NCI-H1694 (cell line): ENCODE measurements around the gene KLF18.
"Not testable (repeated sequence)": the region's sequence is repeated elsewhere in the genome, so short reads cannot be mapped to it uniquely, and the experiment has no call there.

Source experiments
- DNase-seq: peaks from one replicate; lab custom pipeline; 2025; lab: John Stamatoyannopoulos, UW

Gene KLF18

GRCh38 chr1:44141531-44141930, at the start of gene KLF18:
KLF18 (minus strand) TSS chr1:44141631; CDS start chr1:44141631, 0 bp downstream.
- no peak for DNase-seq

DNA sequence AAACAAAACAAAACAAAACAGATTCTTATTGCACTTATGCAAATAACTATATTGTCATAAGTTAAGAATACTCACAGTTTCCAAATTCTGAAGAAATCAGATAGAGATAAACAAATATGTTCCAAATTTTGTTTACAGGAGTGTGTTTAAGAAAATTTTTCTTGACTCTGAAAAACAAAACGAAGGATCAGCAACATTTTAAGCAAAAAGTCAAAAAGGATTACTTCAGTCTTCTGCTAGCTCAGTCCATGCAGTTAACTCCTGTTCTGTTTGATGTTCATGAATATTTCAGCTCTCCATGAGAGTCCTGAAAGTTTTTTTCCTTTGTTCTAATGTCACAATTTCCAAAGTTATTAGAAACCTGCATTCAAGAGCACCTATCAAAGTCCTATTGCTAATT, 33.2 kb upstream of the KLF18 start:
- no peak for DNase-seq

DNA sequence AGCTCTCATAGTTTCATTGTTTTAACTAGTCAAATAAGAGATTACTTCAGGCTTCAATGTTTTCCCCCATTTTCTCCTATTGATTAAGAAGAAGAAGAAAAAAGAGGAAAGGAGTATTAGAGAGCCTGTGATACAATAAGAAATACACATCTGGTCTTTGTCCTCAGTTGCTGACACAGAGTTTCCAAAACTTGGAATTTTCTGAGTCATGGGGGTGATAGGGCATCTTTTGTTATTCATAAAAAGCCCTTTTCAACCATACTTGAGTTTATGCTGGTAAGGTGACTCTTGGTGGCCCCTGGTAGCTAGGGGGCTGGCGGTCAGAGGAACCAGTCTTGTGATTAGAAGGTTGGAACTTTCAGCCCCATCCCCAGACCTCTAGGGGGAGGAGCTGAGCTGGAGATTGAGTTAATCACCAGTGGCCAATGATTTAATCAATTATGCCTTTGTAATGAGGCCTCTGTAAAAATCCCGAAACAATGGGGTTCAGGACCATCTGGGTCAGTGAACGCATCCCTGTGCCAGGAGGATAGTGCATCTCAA, 28.9 kb upstream of the KLF18 start:
- no peak for DNase-seq

- DNase-seq = no peak
Observed at GRCh38 chr1:44168520-44169098, 27.2 kb upstream of the KLF18 start.

DNA sequence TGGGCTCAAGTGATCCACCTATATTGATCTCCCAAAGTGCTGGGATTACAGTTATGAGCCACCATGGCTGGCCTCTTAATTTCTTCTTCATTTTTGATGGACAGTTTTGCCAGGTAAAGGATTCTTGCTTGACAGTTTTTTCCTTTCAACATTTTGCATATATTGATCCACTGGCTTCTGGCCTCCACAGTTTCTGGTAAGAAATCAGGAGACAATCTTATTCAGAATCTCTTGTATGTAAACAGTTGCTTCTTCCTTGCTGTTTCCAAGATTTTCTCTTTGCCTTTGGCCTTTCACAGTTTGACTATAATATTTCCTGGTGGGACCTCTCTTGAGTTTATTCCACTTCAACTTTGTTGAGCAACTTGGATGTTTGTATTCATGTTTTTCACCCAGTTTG, 20.1 kb upstream of the KLF18 start:
- no peak for DNase-seq

- DNase-seq = no peak
Observed at GRCh38 chr1:44158871-44159270, 17.4 kb upstream of the KLF18 start.

- no peak for DNase-seq
Observed at GRCh38 chr1:44157903-44158302, 16.5 kb upstream of the KLF18 start.

DNA sequence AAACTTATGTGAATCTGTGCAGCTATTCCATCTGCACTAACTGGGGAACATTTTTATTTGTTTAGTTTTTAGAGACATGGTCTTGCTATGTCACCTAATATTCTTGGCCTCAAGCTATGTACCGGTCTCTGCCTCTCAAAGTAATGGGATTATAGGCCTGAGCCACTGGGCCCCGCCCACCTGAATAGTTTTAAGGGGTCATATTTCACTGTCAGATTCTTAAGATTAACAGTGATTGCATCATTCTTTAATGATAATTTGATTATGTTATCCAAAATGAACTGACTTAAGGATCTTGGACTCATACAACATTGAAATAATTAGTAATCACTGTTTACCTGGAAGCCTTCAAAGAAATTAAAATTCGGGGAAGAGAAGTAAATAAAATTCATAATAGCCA, 12.6 kb upstream of the KLF18 start:
- no peak for DNase-seq

GRCh38 chr1:44152692-44153091, 11.3 kb upstream of the KLF18 start:
- no peak for DNase-seq

DNA sequence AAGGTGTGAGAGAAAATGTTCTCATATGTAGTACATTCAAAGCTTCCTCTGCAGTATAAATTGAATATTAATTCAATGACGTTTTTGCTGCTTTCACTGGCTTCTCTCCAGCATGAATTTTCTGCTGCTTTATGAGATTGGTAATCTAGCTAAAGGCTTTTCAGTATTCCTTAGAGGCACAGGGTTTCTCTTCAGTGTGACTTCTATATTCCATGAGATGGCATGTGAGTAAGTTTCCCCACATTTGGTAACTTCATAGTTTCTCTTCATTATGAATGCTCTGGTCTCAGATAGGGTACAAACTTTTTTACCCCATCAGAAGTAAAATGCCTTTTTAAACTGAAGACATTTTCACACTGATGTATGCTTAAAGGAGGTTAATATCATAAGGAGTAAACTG, 10.4 kb upstream of the KLF18 start:
- no peak for DNase-seq

GRCh38 chr1:44151332-44151731, 9.9 kb upstream of the KLF18 start:
- no peak for DNase-seq

DNA sequence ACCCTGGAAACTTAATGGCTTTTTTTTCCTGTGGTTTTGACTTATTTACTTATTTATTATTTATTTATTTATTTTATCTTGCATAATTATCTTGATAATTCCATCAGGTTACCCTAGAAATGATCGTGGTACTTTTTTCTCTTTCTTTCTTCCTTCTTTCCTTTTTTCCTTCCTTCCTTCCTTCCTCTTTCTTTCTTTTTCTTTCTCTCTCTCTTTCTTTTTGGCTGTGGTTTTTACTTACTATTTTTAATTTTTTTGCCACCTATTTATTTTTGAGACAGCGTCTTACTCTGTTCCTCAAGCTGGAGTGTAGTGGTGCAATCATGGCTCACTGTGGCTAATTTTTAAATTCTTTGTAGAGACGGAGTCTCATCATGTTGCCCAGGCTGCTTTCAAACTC, 6.2 kb upstream of the KLF18 start:
- no peak for DNase-seq

- DNase-seq = no peak
Observed at GRCh38 chr1:44146536-44147361, 5.3 kb upstream of the KLF18 start.

DNA sequence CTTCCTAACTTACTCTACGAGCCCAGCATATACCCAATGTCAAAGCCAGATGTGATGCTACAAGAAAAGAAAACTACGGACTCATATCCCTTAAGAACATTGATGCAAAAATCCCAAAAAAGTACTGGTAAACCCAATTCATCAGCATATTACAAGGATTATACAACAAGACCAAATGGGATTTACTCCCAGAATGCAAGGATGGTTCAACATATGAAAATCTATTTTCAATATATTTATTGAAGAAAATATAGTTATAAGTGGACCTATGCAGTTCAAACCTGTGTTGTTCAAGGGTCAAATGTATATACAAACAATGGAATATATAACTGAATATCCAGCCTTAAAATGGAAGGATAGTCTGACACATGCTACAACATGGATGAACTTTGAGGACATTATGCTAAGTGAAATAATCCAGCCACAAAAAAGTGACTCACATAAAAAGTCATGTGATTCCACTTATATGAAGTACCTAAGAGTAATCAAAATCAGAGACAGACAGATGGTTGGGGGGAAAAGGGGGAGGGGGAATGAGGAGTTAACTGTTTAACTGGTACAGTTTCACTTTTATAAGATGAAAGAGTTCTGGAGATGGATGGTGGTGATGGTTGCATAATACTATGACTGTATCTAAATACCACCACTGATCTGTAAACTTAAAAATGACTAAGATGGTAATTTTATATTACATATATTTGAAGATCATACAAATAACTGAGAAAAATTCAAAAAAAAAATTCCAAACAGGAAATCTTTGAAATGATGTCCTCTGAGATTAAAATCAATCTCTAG, 3.7 kb upstream of the KLF18 start:
- no peak for DNase-seq

GRCh38 chr1:44139565-44139964, 1.9 kb downstream of the KLF18 start:
- DNase-seq = not testable (repeated sequence)

DNA sequence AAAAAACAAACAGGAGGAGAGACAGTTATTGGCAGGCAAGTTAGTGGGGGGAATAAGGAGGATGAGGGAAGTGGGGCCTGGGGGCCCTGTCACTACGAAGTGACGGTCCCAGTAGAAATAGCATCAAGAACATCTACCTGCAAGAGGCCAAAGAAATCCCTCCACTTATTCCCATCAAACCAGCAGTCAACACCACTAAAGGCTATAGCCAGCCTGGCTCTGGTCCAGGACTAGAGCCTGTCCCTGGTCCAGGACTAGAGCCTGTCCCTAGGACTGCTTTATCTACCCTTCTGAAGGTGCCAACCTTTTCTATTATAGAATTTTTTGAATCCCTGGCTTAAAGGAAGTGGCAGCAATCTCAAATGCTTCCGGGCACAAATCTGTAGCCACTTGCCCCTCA, 3.2 kb downstream of the KLF18 start:
- no peak for DNase-seq

GRCh38 chr1:44135886-44136285, 5.5 kb downstream of the KLF18 start:
- DNase-seq = no peak

DNA sequence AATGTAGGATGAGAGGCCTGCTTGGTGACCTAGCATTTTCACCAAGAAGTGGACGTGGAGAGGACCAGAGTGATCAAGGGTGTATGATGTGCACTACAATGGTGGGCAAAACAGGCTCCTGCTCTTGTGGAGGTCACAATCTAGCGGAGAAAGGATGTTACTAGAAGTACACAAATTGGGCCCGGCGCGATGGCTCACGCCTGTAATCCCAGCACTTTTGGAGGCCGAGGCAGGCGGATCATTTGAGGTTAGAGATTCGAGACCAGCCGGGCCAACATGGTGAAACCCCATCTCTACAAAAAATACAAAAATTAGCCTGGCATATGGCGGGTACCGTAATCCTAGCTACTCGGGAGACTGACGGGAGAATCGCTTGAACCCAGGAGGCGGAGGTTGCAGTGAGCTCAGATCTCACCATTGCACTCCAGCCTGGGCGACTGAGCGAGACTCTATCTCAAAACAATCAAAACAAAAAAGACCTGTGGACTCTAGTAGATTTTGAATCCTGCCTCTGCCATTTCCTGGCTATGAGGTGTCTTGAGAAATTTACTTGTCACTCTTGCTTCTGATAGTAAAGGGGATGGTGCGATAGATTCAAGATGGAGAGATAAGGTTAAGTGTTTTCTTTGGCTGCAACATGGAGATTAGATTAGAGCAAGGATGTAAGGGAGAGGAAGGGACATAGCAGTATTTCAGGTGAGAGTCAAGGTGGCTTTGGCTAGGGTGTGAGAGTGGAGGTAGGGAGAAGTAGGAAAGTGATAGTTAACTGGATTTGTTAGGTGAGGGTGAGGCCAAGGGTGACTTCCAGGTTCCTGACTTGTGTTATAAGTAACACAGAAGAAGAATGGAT, 7.1 kb downstream of the KLF18 start:
- DNase-seq = no peak

DNA sequence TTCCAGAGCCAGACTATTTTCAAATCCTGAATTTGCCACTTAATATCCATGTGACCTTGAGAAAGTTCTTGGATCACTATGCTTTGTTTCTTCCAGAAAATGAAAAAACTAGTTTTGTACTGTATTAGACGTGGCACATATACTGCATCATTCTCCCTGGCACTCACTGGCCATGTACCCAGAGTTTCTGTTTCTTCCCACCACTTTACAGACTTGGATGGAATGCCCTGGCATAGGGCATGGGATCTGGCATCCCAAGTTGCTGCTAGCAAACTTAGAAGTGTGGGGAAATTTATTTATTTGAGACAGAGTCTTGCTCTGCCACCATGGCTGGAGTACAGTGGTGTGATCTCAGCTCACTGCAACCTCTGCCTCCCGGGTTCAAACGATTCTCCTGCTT, 10.0 kb downstream of the KLF18 start:
- no peak for DNase-seq

DNA sequence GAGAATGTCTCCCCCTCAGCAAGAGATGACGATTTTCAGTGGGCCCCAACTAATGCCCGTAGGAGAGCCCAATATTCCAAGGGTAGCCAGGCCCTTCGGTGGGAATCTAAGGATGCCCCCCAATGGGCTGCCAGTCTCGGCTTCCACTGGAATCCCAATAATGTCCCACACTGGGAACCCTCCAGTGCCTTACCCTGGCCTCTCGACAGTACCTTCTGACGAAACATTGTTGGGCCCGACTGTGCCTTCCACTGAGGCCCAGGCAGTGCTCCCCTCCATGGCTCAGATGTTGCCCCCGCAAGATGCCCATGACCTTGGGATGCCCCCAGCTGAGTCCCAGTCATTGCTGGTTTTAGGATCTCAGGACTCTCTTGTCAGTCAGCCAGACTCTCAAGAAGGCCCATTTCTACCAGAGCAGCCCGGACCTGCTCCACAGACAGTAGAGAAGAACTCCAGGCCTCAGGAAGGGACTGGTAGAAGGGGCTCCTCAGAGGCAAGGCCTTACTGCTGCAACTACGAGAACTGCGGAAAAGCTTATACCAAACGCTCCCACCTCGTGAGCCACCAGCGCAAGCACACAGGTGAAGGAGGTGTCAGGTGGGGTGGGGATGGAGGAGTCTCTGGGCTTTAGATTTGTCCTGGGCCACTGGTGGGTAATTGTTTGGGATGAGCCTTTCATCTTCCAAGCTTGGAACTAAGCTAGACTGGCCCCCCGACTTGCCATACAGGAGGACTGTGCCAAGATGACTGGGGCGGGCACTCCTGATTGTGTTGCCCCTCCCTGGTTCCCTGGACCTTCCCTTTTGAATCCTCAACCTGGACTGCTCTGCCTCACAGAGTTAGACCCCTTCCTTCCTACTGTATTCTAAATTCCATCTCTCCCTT, 11.6 kb downstream of the KLF18 start:
- no peak for DNase-seq
